ENCODE measurements around the gene IL1R1.
"Not testable (repeated sequence)": the region's sequence is repeated elsewhere in the genome, so short reads cannot be mapped to it uniquely, and the experiment has no call there.

IL1R1 gene, protein sequence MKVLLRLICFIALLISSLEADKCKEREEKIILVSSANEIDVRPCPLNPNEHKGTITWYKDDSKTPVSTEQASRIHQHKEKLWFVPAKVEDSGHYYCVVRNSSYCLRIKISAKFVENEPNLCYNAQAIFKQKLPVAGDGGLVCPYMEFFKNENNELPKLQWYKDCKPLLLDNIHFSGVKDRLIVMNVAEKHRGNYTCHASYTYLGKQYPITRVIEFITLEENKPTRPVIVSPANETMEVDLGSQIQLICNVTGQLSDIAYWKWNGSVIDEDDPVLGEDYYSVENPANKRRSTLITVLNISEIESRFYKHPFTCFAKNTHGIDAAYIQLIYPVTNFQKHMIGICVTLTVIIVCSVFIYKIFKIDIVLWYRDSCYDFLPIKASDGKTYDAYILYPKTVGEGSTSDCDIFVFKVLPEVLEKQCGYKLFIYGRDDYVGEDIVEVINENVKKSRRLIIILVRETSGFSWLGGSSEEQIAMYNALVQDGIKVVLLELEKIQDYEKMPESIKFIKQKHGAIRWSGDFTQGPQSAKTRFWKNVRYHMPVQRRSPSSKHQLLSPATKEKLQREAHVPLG

DNA sequence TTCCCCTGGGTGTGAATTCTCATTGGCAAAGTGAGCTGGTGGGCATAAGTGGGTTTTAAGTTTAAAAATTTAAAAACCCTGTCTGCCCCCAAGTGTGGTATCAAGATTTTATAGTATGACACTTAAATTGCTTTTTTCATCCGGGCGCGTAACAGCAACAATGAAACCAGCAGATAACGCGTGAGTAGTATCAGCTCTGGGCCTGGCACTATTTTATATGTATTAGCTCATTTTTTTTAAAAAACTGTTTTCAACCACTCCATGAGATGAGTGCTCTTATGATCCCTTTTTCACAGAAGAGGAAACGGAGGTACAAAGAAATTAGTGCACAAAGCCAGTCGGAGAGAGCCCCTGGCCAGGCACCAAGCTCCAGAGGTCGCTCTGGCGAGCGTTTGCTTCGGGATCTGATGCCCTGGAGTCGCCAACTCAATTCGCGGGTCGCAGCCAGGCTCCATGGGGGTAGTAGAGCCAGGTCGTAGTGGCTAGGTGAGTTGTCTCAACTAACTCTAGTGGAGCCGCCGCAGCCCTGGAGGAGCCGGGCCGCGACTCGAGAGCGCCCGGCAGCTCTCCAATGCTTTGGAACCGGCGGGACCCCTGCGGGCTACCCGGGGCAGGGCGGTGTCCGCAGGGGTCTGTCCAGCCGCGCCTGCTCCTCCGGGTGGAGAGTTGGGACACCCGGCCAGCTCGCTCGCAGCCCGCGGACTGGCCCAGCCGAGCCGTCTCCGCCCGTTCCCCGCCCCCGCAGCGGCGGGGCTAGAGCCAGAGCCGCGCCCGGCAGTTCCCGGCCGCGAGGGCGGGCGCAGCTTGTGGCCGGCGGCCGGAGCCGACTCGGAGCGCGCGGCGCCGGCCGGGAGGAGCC is at the start of gene IL1R1:
Gene IL1R1, plus strand, starts transcription at position 777 of the 859 bp plus-strand sequence. CDS start 14,979 bp downstream, outside the sequence.
- peak; percentile 88 for DNase-seq

DNA sequence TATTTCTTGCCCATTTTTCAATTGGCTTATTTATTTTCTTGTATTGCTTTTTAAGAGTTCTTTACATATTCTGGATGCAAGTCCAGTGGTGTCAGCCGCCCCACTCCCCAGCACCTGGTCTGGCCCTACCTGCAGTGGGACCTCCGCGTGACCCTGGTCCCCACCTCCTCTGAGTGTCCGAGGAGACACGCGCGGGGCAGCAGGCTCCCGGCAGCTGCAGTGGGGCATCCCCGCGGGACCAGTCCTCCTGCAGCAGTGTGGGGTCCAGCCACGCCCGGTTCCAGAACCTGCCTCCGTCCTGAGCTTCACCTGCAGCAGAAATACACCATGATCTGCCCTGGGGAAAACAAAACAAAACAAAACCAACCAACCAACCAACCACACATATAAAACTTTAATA is 48.9 kb upstream of the IL1R1 start:
- no peak for DNase-seq

DNA sequence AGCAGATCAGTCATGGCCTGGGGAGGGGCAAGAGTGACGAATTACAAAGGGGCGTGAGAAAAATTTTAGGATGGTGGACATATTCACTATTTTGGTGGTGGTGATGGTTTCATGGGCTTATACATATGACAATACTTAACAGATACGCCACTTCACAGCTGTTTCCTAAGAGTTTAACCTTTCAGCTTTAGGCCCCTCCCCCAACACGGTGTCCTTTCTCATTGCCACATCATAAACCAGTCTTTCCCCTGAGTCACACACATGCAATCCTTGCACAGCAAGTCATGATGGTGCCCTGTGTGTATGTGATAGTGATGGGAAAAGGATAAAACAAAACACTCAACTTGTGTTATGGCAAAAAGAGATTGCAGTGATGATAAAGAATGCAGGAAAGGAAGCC is 47.6 kb upstream of the IL1R1 start:
- DNase-seq = no peak

DNA sequence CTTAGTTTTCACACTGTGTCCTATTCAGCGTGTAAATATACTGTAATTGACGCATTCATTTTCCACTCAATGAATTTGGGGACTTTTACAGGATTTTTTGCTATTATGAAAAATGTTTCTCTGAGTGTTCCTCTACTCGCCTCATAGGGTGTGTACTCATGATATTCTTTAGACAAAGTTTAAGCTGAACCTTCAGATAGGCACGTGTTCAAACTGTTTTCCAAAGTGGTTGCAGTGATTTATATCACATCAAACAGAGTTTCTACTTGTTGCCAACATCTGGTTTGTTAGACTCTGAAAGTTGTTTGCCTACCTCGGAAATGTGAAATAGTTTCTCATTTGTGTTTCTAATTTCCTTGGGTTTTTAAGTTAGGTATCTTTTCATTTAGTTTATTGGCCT is 46.4 kb upstream of the IL1R1 start:
- DNase-seq = no peak

DNA sequence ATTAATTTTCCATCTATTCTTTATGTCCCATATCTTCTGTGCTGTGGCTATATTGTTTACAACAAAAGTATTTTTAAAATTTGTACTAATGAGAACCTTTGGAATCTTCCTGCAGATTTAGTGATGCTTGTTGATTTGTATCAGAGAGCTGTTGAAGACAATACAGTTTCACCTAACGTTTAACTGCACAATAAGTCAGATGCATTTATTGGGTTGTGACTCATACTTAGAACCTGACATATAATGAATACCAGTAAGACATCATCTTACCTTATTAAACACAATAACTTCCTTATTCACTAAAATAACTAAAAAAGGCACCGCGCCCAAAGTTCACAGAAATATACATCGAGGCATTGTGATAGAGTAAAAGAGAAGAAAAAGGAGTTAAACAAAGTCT is 43.8 kb upstream of the IL1R1 start:
- DNase-seq = no peak

DNA sequence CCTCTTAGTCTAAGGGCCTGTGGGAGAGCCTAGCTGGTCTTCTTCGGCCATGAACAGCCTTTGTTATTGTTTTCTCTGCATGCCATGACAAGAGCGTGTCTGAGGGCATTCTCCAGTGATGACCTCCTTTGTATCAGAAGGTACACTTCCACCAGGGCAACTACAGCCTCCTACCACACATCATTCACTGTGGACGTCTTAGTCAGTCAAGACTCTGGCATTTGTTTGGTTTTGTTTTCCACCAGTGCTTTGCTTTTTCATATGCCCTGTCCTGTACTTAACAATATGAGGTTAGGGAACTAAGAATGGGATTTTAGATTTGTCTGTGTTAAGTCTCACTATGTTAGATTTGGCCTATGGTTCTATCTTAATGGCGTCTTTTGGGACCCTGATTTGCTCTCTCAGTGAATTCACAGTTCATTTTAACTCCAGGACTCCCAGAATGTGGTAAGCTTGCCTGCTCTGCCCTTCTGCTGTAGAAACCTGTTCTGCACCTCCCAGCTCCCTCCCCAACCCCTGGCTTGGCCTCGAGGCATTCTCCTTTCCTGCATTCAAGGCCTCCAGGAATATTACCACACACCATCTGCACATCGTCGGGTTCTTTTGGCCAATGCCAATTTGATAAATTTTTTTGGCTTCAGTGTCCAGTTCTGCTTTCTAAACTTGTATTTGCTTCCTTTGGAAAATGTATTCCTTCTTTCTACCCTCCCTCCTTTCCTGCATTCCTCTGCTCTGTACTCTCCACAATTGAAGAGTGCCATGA is 42.8 kb upstream of the IL1R1 start:
- DNase-seq = no peak

DNA sequence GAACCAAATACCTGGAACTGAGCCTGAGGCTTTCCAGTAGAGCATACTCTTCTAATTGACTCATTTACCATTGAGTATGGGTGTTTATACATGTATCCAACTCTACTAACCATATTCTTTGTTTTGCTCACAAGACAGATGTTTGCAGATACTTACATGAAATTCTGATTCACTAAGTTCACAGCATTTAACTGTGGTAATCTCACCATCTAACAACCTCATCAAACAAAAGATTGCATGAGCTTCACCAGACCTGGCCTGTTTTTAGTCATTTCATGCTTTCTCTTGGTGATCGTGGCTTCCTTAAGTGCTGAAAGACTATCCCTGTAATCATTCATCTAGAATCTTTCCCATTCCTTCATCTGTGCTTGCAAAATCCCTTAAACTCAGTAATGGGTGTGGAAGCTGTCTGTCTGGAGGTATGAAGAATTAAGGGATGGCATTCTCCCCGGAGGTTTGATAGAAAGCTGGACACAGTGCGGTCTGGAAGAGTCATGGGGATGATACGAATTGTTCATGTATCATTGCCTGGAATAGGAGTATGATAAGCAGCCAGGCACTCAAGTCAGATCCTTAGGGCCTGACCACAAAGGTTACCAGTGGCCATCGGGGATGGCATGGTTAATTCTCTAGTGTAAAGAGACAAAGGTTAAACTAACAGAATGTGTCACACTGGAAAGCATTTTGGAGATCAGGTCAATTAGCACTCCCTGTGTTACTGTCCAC is 42.0 kb upstream of the IL1R1 start:
- no peak for DNase-seq

DNA sequence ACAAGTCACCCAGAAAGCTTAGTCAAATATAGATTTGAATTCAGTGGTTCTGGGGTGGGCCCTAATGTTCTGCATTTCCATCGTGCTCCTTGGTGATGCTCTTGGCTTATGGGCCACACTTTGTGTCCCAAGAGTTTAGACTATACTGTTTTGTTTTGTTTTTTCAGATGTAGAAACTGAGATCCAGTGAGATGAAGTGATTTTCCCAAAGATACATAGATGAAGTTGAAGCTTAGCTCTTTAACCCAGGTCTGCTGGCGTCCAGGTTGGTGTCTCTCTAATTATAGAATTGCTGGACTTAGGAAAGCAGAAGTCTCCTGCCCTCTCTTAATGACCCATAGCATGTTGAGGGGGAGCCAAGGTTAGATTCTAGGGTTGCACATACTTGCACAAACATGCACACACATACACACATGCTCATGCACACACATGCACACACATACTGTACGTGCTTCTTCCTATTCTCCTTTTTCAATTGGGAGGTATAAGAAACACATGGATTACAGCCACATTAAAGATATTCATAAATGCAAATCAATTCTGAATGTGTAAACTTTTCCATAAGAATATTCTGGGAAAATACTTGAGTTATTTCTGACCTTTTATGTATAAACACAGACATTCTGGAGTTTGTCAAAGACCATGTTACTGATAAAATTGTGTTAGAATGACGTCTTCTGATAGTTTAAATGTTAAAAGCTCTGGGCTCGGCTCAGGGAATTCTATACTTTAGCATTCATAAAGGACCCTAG is 41.3 kb upstream of the IL1R1 start:
- DNase-seq = no peak

DNA sequence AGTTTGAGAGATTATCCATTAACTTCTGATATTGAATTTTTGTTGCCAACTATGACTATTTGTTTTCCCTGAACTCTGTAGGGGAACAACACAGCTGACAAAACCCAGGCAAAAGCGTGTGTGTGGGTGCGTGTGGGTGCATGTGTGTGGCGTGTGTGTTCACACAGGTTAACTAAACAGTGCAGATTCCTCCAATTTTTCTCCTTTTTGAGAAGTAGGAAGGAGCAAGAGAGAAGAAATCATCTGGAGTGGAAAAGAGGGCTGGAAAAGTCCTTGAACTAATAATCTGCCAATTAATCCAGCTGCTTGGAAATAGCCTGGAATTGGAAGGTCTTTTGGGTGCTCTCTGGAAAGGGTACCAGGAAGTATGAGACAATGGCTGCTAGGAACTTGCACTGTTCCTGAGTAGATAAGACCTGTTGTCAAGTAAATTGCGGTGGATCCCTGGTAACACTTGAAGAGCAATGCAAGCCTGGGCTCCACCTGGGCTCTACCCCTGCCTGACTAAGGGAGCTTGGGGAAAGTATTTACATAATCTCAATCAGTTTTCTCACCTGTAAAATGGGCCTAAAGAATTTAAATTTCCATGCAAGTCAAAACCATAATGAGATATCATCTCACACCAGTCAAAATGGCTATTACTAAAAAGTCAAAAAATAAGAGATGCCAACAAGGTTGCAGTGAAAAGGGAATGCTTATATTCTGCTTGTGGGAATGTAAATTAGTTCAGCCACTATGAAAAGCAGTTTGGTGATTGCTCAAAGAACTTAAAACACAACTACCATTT is 40.5 kb upstream of the IL1R1 start:
- DNase-seq = no peak

DNA sequence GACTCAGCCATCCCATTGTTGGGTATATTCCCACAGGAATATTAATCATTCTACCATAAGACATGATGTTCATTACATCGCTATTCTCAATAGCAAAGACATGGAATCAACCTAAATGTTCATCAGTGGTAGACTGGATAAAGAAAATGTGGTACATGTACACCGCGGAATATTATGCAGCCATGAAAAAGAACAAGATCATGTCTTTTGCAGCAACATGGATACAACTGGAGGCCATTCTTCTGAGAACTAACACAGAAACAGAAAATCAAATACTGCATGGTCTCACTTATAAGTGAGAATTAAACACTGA is 40.0 kb upstream of the IL1R1 start:
- not testable (repeated sequence) for DNase-seq

DNA sequence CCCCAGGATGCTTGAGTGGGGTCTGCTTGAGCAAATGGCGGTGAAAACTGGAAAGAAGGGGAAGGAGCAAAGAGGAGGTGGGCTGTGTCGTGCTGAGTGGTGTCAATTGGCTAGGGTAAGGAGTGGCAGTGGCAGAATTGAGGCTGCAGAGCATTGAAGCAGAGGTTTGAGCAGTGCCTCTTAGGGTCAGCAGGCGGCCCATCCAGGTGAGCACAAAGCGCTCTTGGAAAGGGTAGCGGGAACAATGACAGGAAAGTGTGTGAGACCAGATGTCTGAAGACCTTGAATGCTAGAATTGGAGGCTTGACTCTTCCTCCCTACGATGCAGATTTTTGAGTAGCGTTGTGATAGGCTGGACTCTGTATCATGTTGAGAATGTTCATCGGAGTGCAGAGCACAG is 39.3 kb upstream of the IL1R1 start:
- DNase-seq = no peak

DNA sequence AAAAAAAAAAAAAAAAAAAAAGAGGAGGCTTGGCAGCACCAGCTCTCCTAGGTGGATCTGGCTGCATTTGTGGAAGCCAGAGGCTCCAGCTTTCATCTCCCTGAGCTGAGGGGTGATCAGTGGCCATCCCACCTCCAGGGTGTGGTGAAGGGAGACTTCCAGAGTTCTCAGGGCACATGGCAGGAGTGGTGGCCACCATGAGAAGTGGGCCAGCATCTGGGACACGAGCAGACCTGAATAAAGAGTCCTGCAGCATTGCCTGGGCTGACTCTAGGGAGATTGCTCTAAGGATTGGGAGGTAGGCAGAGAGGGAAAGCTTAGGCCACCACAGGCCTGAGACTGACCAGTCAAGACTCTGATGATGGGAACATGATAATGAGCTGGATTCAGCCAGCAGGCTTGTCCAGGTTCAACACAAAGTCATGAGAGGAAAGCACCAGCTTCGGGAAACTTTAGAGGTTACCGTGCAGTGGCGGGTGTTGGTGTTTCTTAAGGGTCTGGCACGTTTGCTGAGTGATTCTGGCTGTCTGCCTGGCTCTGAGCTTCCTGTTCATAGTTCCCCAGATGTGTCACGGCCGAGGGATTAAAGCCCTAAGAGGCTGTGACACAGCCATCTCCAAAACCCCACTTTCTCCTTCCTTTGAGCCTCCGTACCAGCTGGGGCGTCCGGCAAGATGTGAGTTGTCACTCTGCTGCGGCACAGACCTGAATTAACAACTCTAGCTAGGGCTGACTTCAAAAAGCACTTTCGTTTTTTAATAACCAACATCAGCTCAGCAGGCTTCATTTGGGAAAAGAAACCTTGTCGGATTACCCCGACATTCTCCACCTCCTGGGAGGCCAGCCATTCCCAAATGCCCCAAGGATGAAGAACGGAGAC is 38.3 kb upstream of the IL1R1 start:
- peak; percentile 71 for DNase-seq

DNA sequence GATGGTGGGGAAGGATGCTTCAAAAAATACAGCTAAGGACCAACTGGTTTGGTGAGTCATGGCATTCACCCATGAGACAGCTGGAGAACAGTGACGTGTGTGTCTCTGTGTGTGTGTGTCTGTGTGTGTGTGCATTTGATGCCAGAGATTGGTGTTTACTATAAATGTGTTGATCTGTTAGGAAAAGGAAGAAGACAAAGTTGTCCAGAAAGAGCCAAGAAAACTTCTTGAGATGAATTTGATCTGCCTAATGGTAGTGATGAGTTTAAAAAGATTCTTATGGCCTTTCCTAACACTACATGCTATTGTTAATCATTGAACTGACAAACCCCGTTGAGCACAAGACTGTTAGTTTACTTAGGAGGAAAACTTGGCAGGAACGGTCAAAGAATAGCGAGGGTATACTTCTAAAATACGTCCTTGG is 36.4 kb upstream of the IL1R1 start:
- DNase-seq = no peak

DNA sequence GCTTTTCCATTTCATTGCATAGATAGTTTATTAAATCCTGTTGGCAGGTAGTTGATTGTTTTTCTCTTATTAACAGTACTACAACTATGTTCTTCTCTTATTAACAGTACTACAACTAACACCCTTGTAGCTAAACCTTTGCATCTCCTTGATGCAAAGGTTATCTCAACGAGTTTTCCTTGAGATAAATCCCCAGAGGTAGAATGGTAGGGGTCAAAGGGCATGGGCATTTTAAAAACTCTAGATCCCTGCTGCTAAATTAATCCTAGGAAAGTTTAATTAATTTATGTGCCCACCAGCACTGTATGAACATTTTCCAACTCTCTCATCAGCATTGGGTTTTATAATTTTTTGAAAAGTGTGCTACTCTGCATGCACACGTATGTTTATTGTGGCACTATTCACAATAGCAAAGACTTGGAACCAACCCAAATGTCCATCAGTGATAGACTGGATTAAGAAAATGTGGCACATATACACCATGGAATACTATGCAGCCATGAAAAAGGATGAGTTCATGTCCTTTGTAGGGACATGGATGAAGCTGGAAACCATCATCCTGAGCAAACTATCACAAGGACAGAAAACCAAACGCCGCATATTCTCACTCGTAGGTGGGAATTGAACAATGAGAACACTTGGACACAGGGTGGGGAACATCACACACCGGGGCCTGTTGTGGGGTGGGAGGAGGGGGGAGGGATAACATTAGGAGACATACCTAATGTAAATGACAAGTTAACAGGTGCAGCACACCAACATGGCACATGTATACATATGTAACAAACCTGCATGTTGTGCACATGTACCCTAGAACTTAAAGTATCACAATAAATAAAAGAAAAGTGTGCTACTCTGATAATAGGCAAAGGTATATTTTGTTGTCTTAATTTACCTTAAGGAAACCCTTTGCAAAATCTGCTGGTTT is 35.5 kb upstream of the IL1R1 start:
- not testable (repeated sequence) for DNase-seq

DNA sequence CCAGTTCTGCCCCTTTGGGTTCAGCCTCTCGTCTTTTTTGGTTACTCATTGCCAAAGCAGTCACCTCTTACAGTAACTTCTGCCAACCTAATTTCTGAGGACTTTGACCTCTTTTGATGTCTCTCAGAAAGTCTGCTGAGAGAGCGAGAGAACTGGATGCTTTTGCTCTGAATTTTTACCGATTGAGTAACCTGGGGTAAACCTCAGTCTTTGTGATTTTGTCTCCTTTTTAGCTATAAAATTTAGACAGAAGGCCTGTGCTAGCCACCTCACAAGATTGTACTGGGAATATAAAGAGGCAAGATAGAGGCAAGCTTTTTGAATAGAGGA is 34.8 kb upstream of the IL1R1 start:
- DNase-seq = no peak

DNA sequence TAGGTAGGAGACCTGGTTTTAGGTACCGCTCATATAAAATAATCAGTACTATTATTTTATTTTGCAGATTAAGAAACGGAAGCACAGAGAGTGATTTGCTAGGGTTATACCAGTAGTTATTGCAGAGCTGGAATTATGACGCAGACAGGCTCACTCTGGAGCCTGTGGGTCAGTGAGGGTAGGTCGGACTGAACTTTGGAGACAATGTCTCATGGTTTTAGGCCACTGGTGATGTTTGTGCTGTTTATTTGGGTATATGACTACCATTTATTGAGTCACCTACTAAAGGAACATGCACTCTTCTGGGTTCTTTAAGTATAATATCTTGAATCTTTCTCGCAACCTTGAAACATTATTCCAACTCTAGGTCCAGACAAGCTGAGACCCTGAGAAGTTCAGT is 33.5 kb upstream of the IL1R1 start:
- no peak for DNase-seq

DNA sequence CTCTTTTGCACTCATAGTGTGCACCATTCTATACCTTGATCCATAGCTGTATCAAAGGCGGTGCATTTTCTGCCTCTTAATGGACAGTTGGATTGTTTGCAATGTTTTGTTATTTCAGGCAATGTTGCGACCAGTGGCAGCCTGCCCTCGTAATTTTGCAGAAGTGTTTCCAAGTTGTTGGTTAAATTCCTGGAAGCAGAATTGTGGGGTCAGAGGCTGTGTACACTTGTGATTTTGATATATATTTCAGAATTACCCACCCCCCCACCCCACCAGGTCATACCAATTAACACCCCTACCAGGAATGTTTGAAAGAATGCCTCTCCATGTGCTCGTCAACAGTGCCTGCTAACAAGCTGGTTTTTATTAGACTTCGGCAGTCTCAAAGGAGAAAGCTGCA is 32.4 kb upstream of the IL1R1 start:
- no peak for DNase-seq

DNA sequence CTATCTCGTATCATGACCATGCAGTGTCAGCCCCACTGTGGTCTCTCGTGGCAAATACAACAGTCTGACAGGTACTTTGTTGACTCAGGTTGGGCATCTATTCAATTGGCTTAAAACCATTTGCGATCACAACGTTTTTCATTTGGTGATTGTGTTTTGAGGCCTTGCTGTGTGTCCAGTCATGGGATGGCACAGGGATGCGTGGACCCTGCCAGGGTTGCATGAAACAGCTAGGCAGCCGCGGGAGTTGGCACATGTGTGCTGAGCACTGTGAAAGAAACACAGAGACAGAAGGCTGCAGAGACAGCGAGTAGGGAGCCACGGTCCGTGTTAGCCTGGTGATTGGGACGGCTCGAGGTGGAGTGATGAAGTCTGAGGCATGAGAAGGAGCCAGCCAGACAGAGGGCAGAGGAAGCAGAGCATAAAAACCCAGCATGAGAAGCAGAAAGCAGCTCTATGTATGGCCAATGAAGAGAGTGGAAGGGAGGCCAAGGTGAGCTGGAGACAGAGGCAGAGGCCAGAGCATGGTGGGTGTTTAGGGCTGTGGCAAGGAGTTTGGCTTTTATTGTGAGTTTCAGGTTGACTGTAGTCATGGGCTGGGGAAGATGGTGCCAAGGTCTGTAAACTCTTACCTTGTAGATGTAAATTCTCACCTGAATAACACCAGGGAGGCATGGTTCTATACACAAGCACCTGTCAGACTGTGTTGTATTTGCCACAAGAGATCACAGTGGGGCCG is 31.8 kb upstream of the IL1R1 start:
- DNase-seq = no peak
